K562 (cell line): ENCODE results near the gene MATK. TPM values are rescaled to one million over a fixed set of nuclear protein-coding genes. Genes with fewer than 3 reads are reported as not detected.

Experiments
- ATAC-seq: fragments of 200-7000 bp; cut with Tn5 transposase; 3 replicates; pipeline ENCODE4 v1.9.1; 2020; ENCODE audit warnings: moderate library complexity
- BruUV-seq: library from RNA; stranded (reverse); fragments of 400-500 nt; replicated peaks from 2 replicates; lab custom pipeline; 2021; lab: Mats Ljungman, UMichigan
- CTCF ChIA-PET: fragments of 300-600 bp; formaldehyde crosslinking; extraction: SDS; loops from one replicate; lab custom pipeline; 2021; ENCODE audit warnings: low intra/inter-chr PET ratio; lab: Yijun Ruan, JAX
- POLR2A ChIA-PET: fragments of 300-600, 350-650 bp; sonication (Branson Sonifier 250); formaldehyde crosslinking; extraction: SDS; loops from one replicate; lab custom pipeline; 2021; ENCODE audit warnings: antibody characterized with exemption, inconsistent platforms; lab: Yijun Ruan, JAX
- DNase-seq, 4 experiments: peaks; one replicate each; pipeline versions ENCODE4 v3.0.0 to v3.0.0-alpha.2; 2011 to 2018; ENCODE audit warnings: low spot score in 3 of 4, mixed read lengths in 3 of 4; ENCODE audit errors: extremely low read depth in 1 of 4
- FAIRE-seq: peaks from 2 replicates; lab custom pipeline; 2011; peaks lifted over from hg19 to GRCh38; lab: Jason Lieb, UNC
- H2AFZ ChIP-seq: 2 replicates; pipeline ENCODE4 v1.6.0; 2011; ENCODE audit warnings: low read depth, low read length, control low read depth, inconsistent platforms
- H3K27ac ChIP-seq: fragments of 200-600 bp; 3 replicates; pipeline ENCODE4 v1.8.0; 2011; ENCODE audit warnings: low read depth, mild to moderate bottlenecking, control low read depth, inconsistent platforms, low read length, moderate library complexity, mixed read lengths; ENCODE audit errors: extremely low read depth
- H3K27me3 ChIP-seq, 2 experiments: fragments of 300-600 bp in 1 of 2; 2 replicates in 1 of 2; 3 replicates in 1 of 2; pipeline versions ENCODE4 v1.6.0 to v1.8.0; 2011; ENCODE audit warnings: inconsistent platforms in 2 of 2, low read length in 2 of 2, mild to moderate bottlenecking in 1 of 2, mixed read lengths in 1 of 2, moderate library complexity in 1 of 2; ENCODE audit not compliant: control insufficient read depth in 2 of 2, insufficient read depth in 2 of 2
- H3K36me3 ChIP-seq: fragments of 300-600 bp; 3 replicates; pipeline ENCODE4 v1.8.0; 2011; ENCODE audit warnings: mild to moderate bottlenecking, low read length, inconsistent platforms; ENCODE audit not compliant: control insufficient read depth, insufficient read depth
- H3K4me1 ChIP-seq, 2 experiments: fragments of 200-600 bp in 1 of 2; replicated peaks in 1 of 2; 2 replicates in 1 of 2; 3 replicates in 1 of 2; pipeline versions ENCODE4 v1.5.1 to v1.8.0; 2011; ENCODE audit warnings: inconsistent platforms in 2 of 2, low read length in 2 of 2, mild to moderate bottlenecking in 1 of 2, mixed read lengths in 1 of 2, moderate library complexity in 1 of 2; ENCODE audit not compliant: control insufficient read depth in 2 of 2, insufficient read depth in 2 of 2
- H3K4me2 ChIP-seq: 2 replicates; pipeline ENCODE4 v1.6.1; 2011; ENCODE audit warnings: low read length, control low read depth, inconsistent platforms, mixed read lengths; ENCODE audit not compliant: insufficient read depth
- H3K4me3 ChIP-seq: fragments of 200-600 bp; sonication (generic), shearing (Covaris generic); 2 replicates; pipeline ENCODE4 v1.5.1; 2016; ENCODE audit warnings: control low read depth, inconsistent platforms
- H3K79me2 ChIP-seq: fragments of 200-600 bp; 3 replicates; pipeline ENCODE4 v1.8.0; 2011; ENCODE audit warnings: low read length, inconsistent platforms; ENCODE audit not compliant: control insufficient read depth, insufficient read depth
- H3K9ac ChIP-seq, 2 experiments: 2 replicates each; pipeline versions ENCODE4 v1.6.0 to v1.6.1; 2011; ENCODE audit warnings: low read depth in 2 of 2, low read length in 2 of 2, control low read depth in 1 of 2, inconsistent platforms in 1 of 2, mild to moderate bottlenecking in 1 of 2, mixed read lengths in 1 of 2; ENCODE audit not compliant: insufficient read depth in 1 of 2
- H3K9me1 ChIP-seq: one replicate; pipeline ENCODE4 v1.6.0; 2011; ENCODE audit warnings: inconsistent platforms, mild to moderate bottlenecking, low read length, moderate library complexity; ENCODE audit not compliant: control insufficient read depth, insufficient read depth
- H3K9me3 ChIP-seq: replicated peaks from 2 replicates; pipeline ENCODE4 v1.5.1; 2011; ENCODE audit warnings: low read depth, low read length, inconsistent platforms; ENCODE audit not compliant: control insufficient read depth, insufficient read depth
- H4K20me1 ChIP-seq: replicated peaks from 2 replicates; pipeline ENCODE4 v1.6.1; 2011; ENCODE audit warnings: low read length, inconsistent platforms, mixed read lengths; ENCODE audit not compliant: control insufficient read depth, insufficient read depth
- ARHGAP35 ChIP-seq: fragments of 450-650 bp; IDR thresholded peaks from 2 replicates; pipeline ENCODE4 v1.6.1; 2018; ENCODE audit not compliant: partially characterized antibody
- ERF ChIP-seq: fragments of 450-650 bp; formaldehyde crosslinking; IDR thresholded peaks from 2 replicates; pipeline ENCODE4 v1.4.0; 2020; ENCODE audit warnings: mild to moderate bottlenecking, mixed read lengths
- HBP1 ChIP-seq: fragments of 450-650 bp; formaldehyde crosslinking; IDR thresholded peaks from 2 replicates; pipeline ENCODE4 v1.4.0; 2022; ENCODE audit warnings: missing genetic modification characterization
- HCFC1 ChIP-seq: IDR thresholded peaks from 2 replicates; pipeline ENCODE4 v1.6.1; 2012; ENCODE audit warnings: low read depth, low read length, improper control_type of control experiment
- HEY1 ChIP-seq: fragments of 250-450 bp; sonication (Bioruptor Pico); IDR thresholded peaks from 2 replicates; pipeline ENCODE4 v1.5.0; 2020; ENCODE audit warnings: mild to moderate bottlenecking, moderate library complexity, borderline replicate concordance
- HNRNPUL1 ChIP-seq: fragments of 200-400 bp; formaldehyde crosslinking; IDR thresholded peaks from 2 replicates; pipeline ENCODE4 v1.6.1; 2017; ENCODE audit warnings: low read length
- KDM2B ChIP-seq: fragments of 250-450 bp; sonication (Bioruptor Pico); IDR thresholded peaks from 2 replicates; pipeline ENCODE4 v1.8.0; 2021; ENCODE audit warnings: mild to moderate bottlenecking, moderate library complexity
- NFATC3 ChIP-seq: fragments of 450-650 bp; IDR thresholded peaks from 2 replicates; pipeline ENCODE4 v1.6.1; 2017; ENCODE audit warnings: mild to moderate bottlenecking
- NFXL1 ChIP-seq: fragments of 450-650 bp; formaldehyde crosslinking; IDR thresholded peaks from 2 replicates; pipeline ENCODE4 v1.4.0; 2021; ENCODE audit warnings: mild to moderate bottlenecking
- NR3C1 ChIP-seq: sonication (generic); formaldehyde crosslinking; IDR thresholded peaks from 2 replicates; pipeline ENCODE4 v1.8.1; 2022; ENCODE audit warnings: missing genetic modification reagents
- PTRF ChIP-seq: fragments of 450-650 bp; IDR thresholded peaks from 2 replicates; pipeline ENCODE4 v1.6.1; 2016; ENCODE audit warnings: mild to moderate bottlenecking, missing genetic modification characterization, missing compliant biosample characterization
- RNF219 ChIP-seq: fragments of 250-450 bp; sonication (Bioruptor Pico); IDR thresholded peaks from 2 replicates; pipeline ENCODE4 v1.5.0; 2022; ENCODE audit warnings: mild to moderate bottlenecking
- TCF15 ChIP-seq: fragments of 250-450 bp; sonication (Bioruptor Pico); IDR thresholded peaks from 2 replicates; pipeline ENCODE4 v1.8.0; 2022; ENCODE audit warnings: moderate library complexity, mild to moderate bottlenecking, inconsistent platforms
- ZBTB26 ChIP-seq: fragments of 450-650 bp; formaldehyde crosslinking; IDR thresholded peaks from 2 replicates; pipeline ENCODE4 v1.4.0; 2022; ENCODE audit warnings: missing genetic modification characterization
- ZNF134 ChIP-seq: fragments of 250-450 bp; sonication (Bioruptor Pico); conservative IDR thresholded peaks from 2 replicates; pipeline ENCODE4 v1.4.0; 2020
- ZNF146 ChIP-seq: IDR thresholded peaks from one replicate; pipeline ENCODE4 v1.6.1; 2018; ENCODE audit warnings: missing compliant biosample characterization; ENCODE audit not compliant: unreplicated experiment
- ZNF24 ChIP-seq: fragments of 450-650 bp; IDR thresholded peaks from 2 replicates; pipeline ENCODE4 v1.6.1; 2016
- WGBS: fragments of 100-300 bp; shearing (Covaris generic); methylation state at CpG from one replicate; pipeline ENCODE4 v1.1.6; 2016; ENCODE audit warnings: low coverage, mixed read lengths; ENCODE audit not compliant: insufficient coverage; ENCODE audit errors: missing lambda C conversion rate; 5-methylcytosine and 5-hydroxymethylcytosine counted together
- in situ Hi-C: fragments of 300-500 bp; cut with MboI; formaldehyde crosslinking; loops from 4 replicates; pipeline ENCODE4 v1.15.0; 2018; ENCODE audit warnings: inconsistent platforms, mixed read lengths
- intact Hi-C: fragments of 100-400 bp; cut with micrococcal nuclease; formaldehyde crosslinking; loops from 2 replicates; pipeline ENCODE4 v1.14.2; 2022
- polyA plus RNA-seq, 8 experiments: library from polyadenylated mRNA; depleted of rRNA in 4 of 8; stranded (reverse) in 5 of 8; unstranded in 3 of 8; fragments of >200 nt; fragmentation: Nextera tagmentation in 2 of 8; fragmentation: Illumina TruSeq in 1 of 8; extraction: Ambion mirVana in 2 of 8; extraction: Trizol in 1 of 8; gene quantifications; 2 replicates each; pipeline versions ENCODE4 v1.2.1 to v1.2.3, GENCODE V29; 2011 to 2014; ENCODE audit warnings: inconsistent platforms in 1 of 8, missing spikeins in 1 of 8
- total RNA-seq, 7 experiments: library from RNA; depleted of rRNA in 6 of 7; stranded (reverse); fragments of >200 nt in 6 of 7; fragmentation: Illumina TruSeq in 2 of 7; extraction: Trizol in 2 of 7; gene quantifications; 2 replicates each; pipeline versions ENCODE4 v1.2.1 to v1.2.3, GENCODE V29; 2011 to 2021; ENCODE audit warnings: low replicate concordance in 1 of 7

The MATK gene
- total and polyA plus RNA-seq, 9 of the 15 experiments (the other 6 are each of a cell fraction or from before 2014, with no cell fraction given): 0.08 to 41.5 (median 21.4) TPM

- 19% methylated on average over 21 of the region's 21 CpGs for WGBS
- no peak for DNase-seq
- ATAC-seq: no peak
- Histone ChIP-seq H3K9me3 (no peaks in the 10 kb centered on the region), H3K36me3 (no peaks in the 10 kb centered on the region), H3K9me1 (no peaks in the 10 kb centered on the region), H3K4me3 (no peak overlapping the region), H3K27me3 (peaks cover 20 to 33% of the 10 kb centered on the region in 2 experiments; a peak in 4 of 5 replicates), H3K79me2 (no peaks in the 10 kb centered on the region), H4K20me1 (no peaks in the 10 kb centered on the region), H3K4me1 (peaks cover 0 to 20% of the 10 kb centered on the region in 2 experiments; a peak in 3 of 5 replicates), H3K4me2 (no peak overlapping the region), H3K9ac (no peak overlapping the region)
- BruUV-seq: no TSS peak
- intact Hi-C loops: no loop called here
- FAIRE-seq: no peak
- POLR2A ChIA-PET: interaction anchor here (0.6 kb wide), 1 partner anchor 103 kb away, joined by 4 read pairs; no protein-coding TSS in a partner anchor
- TF ChIP-seq ZNF134 (no peak), RNF219 (no peak), HNRNPUL1 (no peak), ARHGAP35 (no peak), NFATC3 (no peak), ZNF24 (no peak), NR3C1 (no peak), KDM2B (CRISPR knock-in tag) (no peak), ZBTB26 (CRISPR knock-in tag) (no peak), NFXL1 (CRISPR knock-in tag) (no peak), ERF (CRISPR knock-in tag) (no peak), HEY1 (CRISPR knock-in tag) (no peak), PTRF (tag) (no peak), TCF15 (no peak), HCFC1 (no peak), HBP1 (CRISPR knock-in tag) (no peak), ZNF146 (CRISPR knock-in tag) (no peak)
- TF ChIP-seq, all 486 proteins: peak for 0
- in situ Hi-C loops: no loop called here
- CTCF ChIA-PET: no interaction called here
- Histone ChIP-seq H3K27ac (no peak overlapping the region), H2AFZ (no peak overlapping the region)
Observed at GRCh38 chr19:3800996-3801395, 14.8 kb upstream of the MATK start.
